ENCODE results near the gene DCDC2. TPM values are rescaled to one million over a fixed set of nuclear protein-coding genes. Genes with fewer than 3 reads are reported as not detected.

Gene DCDC2
- total RNA-seq, 1 experiment from 2014 or later: 1.8 TPM

GRCh38 chr6:24139639-24140038, 218.2 kb downstream of the DCDC2 start:
- Mint-ChIP-seq H3K27ac (no peak overlapping the region), H3K4me3 (no peak overlapping the region)
- POLR2A ChIA-PET: no interaction called here

More at GRCh38 chr6:24139639-24140038, 218.2 kb downstream of the DCDC2 start:
- ATAC-seq: no peak
- H3K4me1 Mint-ChIP-seq: no peaks in the 10 kb centered on the region
- DNase-seq (ENCODE audit: low spot score): no peak
- H3K9me3 Mint-ChIP-seq: 0 out of 2 replicates have a peak, but pooled peaks cover 3% of the 10 kb centered on the region
- TF ChIP-seq ATF2 (CRISPR knock-in tag; IDR thresholded peaks at IDR 0.05; ENCODE audit: borderline replicate concordance, low read depth) (no peak), HMGXB4 (CRISPR knock-in tag; IDR thresholded peaks at IDR 0.05) (no peak), ZNF263 (CRISPR knock-in tag; IDR thresholded peaks at IDR 0.05; ENCODE audit: low read depth) (no peak), TEAD4 (CRISPR knock-in tag; IDR thresholded peaks at IDR 0.05) (no peak), ESRRA (CRISPR knock-in tag; IDR thresholded peaks at IDR 0.05; ENCODE audit: borderline replicate concordance) (no peak), NFYB (CRISPR knock-in tag; conservative IDR thresholded peaks at IDR 0.05; ENCODE audit: low read depth) (no peak), ZNF219 (CRISPR knock-in tag; IDR thresholded peaks at IDR 0.05; ENCODE audit: borderline replicate concordance) (no peak), SP1 (CRISPR knock-in tag; conservative IDR thresholded peaks at IDR 0.05) (no peak), FOXJ3 (CRISPR knock-in tag; IDR thresholded peaks at IDR 0.05; ENCODE audit: borderline replicate concordance) (no peak), ZNF532 (CRISPR knock-in tag; IDR thresholded peaks at IDR 0.05; ENCODE audit: borderline replicate concordance) (no peak), USF1 (CRISPR knock-in tag; IDR thresholded peaks at IDR 0.05) (no peak), USF2 (CRISPR knock-in tag; IDR thresholded peaks at IDR 0.05) (no peak), ZNF512 (CRISPR knock-in tag; IDR thresholded peaks at IDR 0.05; ENCODE audit: borderline replicate concordance) (no peak), ZNF232 (CRISPR knock-in tag; IDR thresholded peaks at IDR 0.05) (no peak), NFATC4 (CRISPR knock-in tag; IDR thresholded peaks at IDR 0.05) (no peak), ZNF281 (CRISPR knock-in tag; IDR thresholded peaks at IDR 0.05) (no peak), HMGA2 (CRISPR knock-in tag; IDR thresholded peaks at IDR 0.05) (no peak), NFE2L1 (CRISPR knock-in tag; IDR thresholded peaks at IDR 0.05) (no peak), JUN (CRISPR knock-in tag; IDR thresholded peaks at IDR 0.05) (no peak), NR2C2 (CRISPR knock-in tag; IDR thresholded peaks at IDR 0.05) (no peak)
- H3K27me3 Mint-ChIP-seq (ENCODE audit: low read depth): peaks cover 6% of the 10 kb centered on the region
- CTCF ChIA-PET: interaction anchor here (1.9 kb wide), 1 partner anchor 118 kb away, joined by 6 read pairs; no protein-coding TSS in a partner anchor
- H3K36me3 Mint-ChIP-seq: no peaks in the 10 kb centered on the region
